ENCODE results near the gene NSD2. TPM values are rescaled to one million over a fixed set of nuclear protein-coding genes. Genes with fewer than 3 reads are reported as not detected.

The NSD2 gene
- total RNA-seq, 2 experiments from 2014 or later = 197 to 199 TPM

- peaks cover 34% of the 10 kb centered on the region for H3K4me1 Mint-ChIP-seq (ENCODE audit: low read depth)
- DNase-seq = no peak
- H3K9me3 Mint-ChIP-seq = no peaks in the 10 kb centered on the region
- H3K27me3 Mint-ChIP-seq = no peaks in the 10 kb centered on the region
- peak overlapping the region; percentile 79 for H3K4me3 Mint-ChIP-seq
- intact Hi-C loops (cut with micrococcal nuclease) = loop anchor here (1.0 to 10.0 kb wide), 4 partner anchors 13 to 172 kb away; partner anchors contain the start of genes FAM53A, TACC3 and TMEM129
- no peak overlapping the region for H3K27ac Mint-ChIP-seq
- peaks cover 8% of the 10 kb centered on the region for H3K36me3 Mint-ChIP-seq
- CTCF ChIA-PET = interaction anchor here (0.6 to 6.1 kb wide), 7 partner anchors 11 to 168 kb away, joined by 3 to 55 read pairs (median 5); no protein-coding TSS in a partner anchor
- POLR2A ChIA-PET = interaction anchor here (0.9 to 3.6 kb wide), 3 partner anchors 8 to 16 kb away, joined by 3 to 31 read pairs (median 16); partner anchors contain the start of gene NSD2
Observed at GRCh38 chr4:1856943-1857699, 14.1 kb upstream of the NSD2 start.

GRCh38 chr4:1857931-1858330 is 13.3 kb upstream of the NSD2 start:
- ChIA-PET CTCF (interaction anchor here (6.1 kb wide), 1 partner anchor 43 kb away, joined by 55 read pairs; no protein-coding TSS in a partner anchor), POLR2A (interaction anchor here (2.9 to 3.6 kb wide), 2 partner anchors 12 to 15 kb away, joined by 16 to 31 read pairs; partner anchors contain the start of gene NSD2)
- Mint-ChIP-seq H3K27ac (no peak overlapping the region), H3K9me3 (no peaks in the 10 kb centered on the region), H3K27me3 (no peaks in the 10 kb centered on the region), H3K36me3 (peaks cover 6% of the 10 kb centered on the region), H3K4me3 (no peak overlapping the region), H3K4me1 (ENCODE audit: low read depth) (peaks cover 32% of the 10 kb centered on the region)
- DNase-seq = no peak
- intact Hi-C loops (cut with micrococcal nuclease) = loop anchor here (5.0 to 10.0 kb wide), 2 partner anchors 136 to 173 kb away; partner anchors contain the start of genes FAM53A, TACC3 and TMEM129

GRCh38 chr4:1859389-1859753 is 11.8 kb upstream of the NSD2 start:
- ChIA-PET CTCF (interaction anchor here (6.1 kb wide), 1 partner anchor 41 kb away, joined by 55 read pairs; no protein-coding TSS in a partner anchor), POLR2A (interaction anchor here (3.3 kb wide), 1 partner anchor 11 kb away, joined by 14 read pairs; the partner anchor contains the start of gene NSD2)
- Mint-ChIP-seq H3K9me3 (no peaks in the 10 kb centered on the region), H3K4me3 (no peak overlapping the region), H3K27ac (no peak overlapping the region), H3K36me3 (no peaks in the 10 kb centered on the region), H3K27me3 (no peaks in the 10 kb centered on the region), H3K4me1 (ENCODE audit: low read depth) (peaks cover 31% of the 10 kb centered on the region)
- no peak for DNase-seq
- intact Hi-C loops (cut with micrococcal nuclease) = loop anchor here (5.0 to 10.0 kb wide), 2 partner anchors 137 to 175 kb away; partner anchors contain the start of genes FAM53A, TACC3 and TMEM129

GRCh38 chr4:1862055-1862911 is 8.9 kb upstream of the NSD2 start:
- Mint-ChIP-seq H3K9me3 (no peaks in the 10 kb centered on the region), H3K36me3 (no peaks in the 10 kb centered on the region), H3K27me3 (no peaks in the 10 kb centered on the region), H3K4me3 (peak overlapping the region; percentile 50), H3K27ac (no peak overlapping the region), H3K4me1 (ENCODE audit: low read depth) (peaks cover 22% of the 10 kb centered on the region)
- DNase-seq = peak; percentile 24
- ChIA-PET POLR2A (interaction anchor here (3.3 kb wide), 1 partner anchor 8 kb away, joined by 14 read pairs; the partner anchor contains the start of gene NSD2), CTCF (interaction anchor here (0.8 to 1.8 kb wide), 2 partner anchors 37 to 163 kb away, joined by 4 to 14 read pairs; no protein-coding TSS in a partner anchor)
- intact Hi-C loops (cut with micrococcal nuclease) = loop anchor here (10.0 kb wide), 1 partner anchor 277 kb away; no protein-coding TSS in a partner anchor

- intact Hi-C loops (cut with micrococcal nuclease) = loop anchor here (10.0 kb wide), 1 partner anchor 278 kb away; no protein-coding TSS in a partner anchor
- Mint-ChIP-seq H3K27ac (no peak overlapping the region), H3K27me3 (no peaks in the 10 kb centered on the region), H3K9me3 (no peaks in the 10 kb centered on the region), H3K4me1 (ENCODE audit: low read depth) (peaks cover 24% of the 10 kb centered on the region), H3K36me3 (no peaks in the 10 kb centered on the region), H3K4me3 (peak overlapping the region; percentile 10)
- no peak for DNase-seq
- ChIA-PET POLR2A (no interaction called here), CTCF (interaction anchor here (0.9 to 1.6 kb wide), 2 partner anchors 36 to 38 kb away, joined by 3 to 4 read pairs; no protein-coding TSS in a partner anchor)
Observed at GRCh38 chr4:1862961-1863296, 8.3 kb upstream of the NSD2 start.

- Mint-ChIP-seq H3K4me3 (no peak overlapping the region), H3K4me1 (ENCODE audit: low read depth) (peaks cover 25% of the 10 kb centered on the region), H3K27me3 (no peaks in the 10 kb centered on the region), H3K36me3 (no peaks in the 10 kb centered on the region), H3K9me3 (no peaks in the 10 kb centered on the region), H3K27ac (no peak overlapping the region)
- ChIA-PET CTCF (interaction anchor here (0.9 to 1.6 kb wide), 2 partner anchors 36 to 37 kb away, joined by 3 to 4 read pairs; no protein-coding TSS in a partner anchor), POLR2A (no interaction called here)
- no peak for DNase-seq
- intact Hi-C loops (cut with micrococcal nuclease) = loop anchor here (10.0 kb wide), 1 partner anchor 279 kb away; no protein-coding TSS in a partner anchor
Observed at GRCh38 chr4:1863297-1864033, 7.7 kb upstream of the NSD2 start.

- DNase-seq = no peak
- Mint-ChIP-seq H3K36me3 (no peaks in the 10 kb centered on the region), H3K4me3 (no peak overlapping the region), H3K4me1 (ENCODE audit: low read depth) (peaks cover 25% of the 10 kb centered on the region), H3K9me3 (no peaks in the 10 kb centered on the region), H3K27me3 (no peaks in the 10 kb centered on the region), H3K27ac (no peak overlapping the region)
- ChIA-PET POLR2A (interaction anchor here (1.1 kb wide), 1 partner anchor 8 kb away, joined by 3 read pairs; no protein-coding TSS in a partner anchor), CTCF (interaction anchor here (1.0 to 1.6 kb wide), 2 partner anchors 35 to 36 kb away, joined by 3 to 4 read pairs; no protein-coding TSS in a partner anchor)
- intact Hi-C loops (cut with micrococcal nuclease) = loop anchor here (10.0 kb wide), 1 partner anchor 280 kb away; no protein-coding TSS in a partner anchor
Observed at GRCh38 chr4:1864076-1865008, 6.9 kb upstream of the NSD2 start.

GRCh38 chr4:1866189-1866661 is 5.0 kb upstream of the NSD2 start:
- H3K27ac Mint-ChIP-seq = no peak overlapping the region
- no peak for DNase-seq
- CTCF ChIA-PET = no interaction called here
- no peak overlapping the region for H3K4me3 Mint-ChIP-seq
- POLR2A ChIA-PET = no interaction called here
- no peaks in the 10 kb centered on the region for H3K36me3 Mint-ChIP-seq
- intact Hi-C loops (cut with micrococcal nuclease) = loop anchor here (10.0 kb wide), 1 partner anchor 281 kb away; no protein-coding TSS in a partner anchor
- H3K9me3 Mint-ChIP-seq = no peaks in the 10 kb centered on the region
- H3K4me1 Mint-ChIP-seq (ENCODE audit: low read depth) = peaks cover 30% of the 10 kb centered on the region
- no peaks in the 10 kb centered on the region for H3K27me3 Mint-ChIP-seq

GRCh38 chr4:1868293-1868692 is 2.9 kb upstream of the NSD2 start:
- peaks cover 5% of the 10 kb centered on the region for H3K36me3 Mint-ChIP-seq
- H3K27me3 Mint-ChIP-seq = no peaks in the 10 kb centered on the region
- CTCF ChIA-PET = interaction anchor here (0.7 to 1.9 kb wide), 2 partner anchors 12 to 31 kb away, joined by 5 to 7 read pairs; no protein-coding TSS in a partner anchor
- peaks cover 20% of the 10 kb centered on the region for H3K4me1 Mint-ChIP-seq (ENCODE audit: low read depth)
- H3K9me3 Mint-ChIP-seq = no peaks in the 10 kb centered on the region
- POLR2A ChIA-PET = interaction anchor here (1.4 kb wide), 1 partner anchor 12 kb away, joined by 5 read pairs; the partner anchor contains the start of gene LETM1
- H3K4me3 Mint-ChIP-seq = no peak overlapping the region
- intact Hi-C loops (cut with micrococcal nuclease) = loop anchor here (10.0 kb wide), 1 partner anchor 283 kb away; no protein-coding TSS in a partner anchor
- no peak for DNase-seq
- no peak overlapping the region for H3K27ac Mint-ChIP-seq

GRCh38 chr4:1868912-1869311 is 2.3 kb upstream of the NSD2 start:
- Mint-ChIP-seq H3K27ac (no peak overlapping the region), H3K9me3 (no peaks in the 10 kb centered on the region)

More at GRCh38 chr4:1868912-1869311, 2.3 kb upstream of the NSD2 start:
- Mint-ChIP-seq H3K4me3 (no peak overlapping the region), H3K4me1 (ENCODE audit: low read depth) (peaks cover 23% of the 10 kb centered on the region), H3K36me3 (peaks cover 5% of the 10 kb centered on the region), H3K27me3 (no peaks in the 10 kb centered on the region)
- intact Hi-C loops (cut with micrococcal nuclease) = loop anchor here (10.0 kb wide), 1 partner anchor 284 kb away; no protein-coding TSS in a partner anchor
- ChIA-PET CTCF (interaction anchor here (0.7 kb wide), 1 partner anchor 12 kb away, joined by 5 read pairs; no protein-coding TSS in a partner anchor), POLR2A (interaction anchor here (1.4 kb wide), 1 partner anchor 13 kb away, joined by 5 read pairs; the partner anchor contains the start of gene LETM1)
- DNase-seq = no peak
